Endothelial cell of umbilical vein (primary cell): Measurements from ENCODE around the gene ALDH1A2. TPM values are rescaled to one million over a fixed set of nuclear protein-coding genes. Genes with fewer than 3 reads are reported as not detected.

Source experiments
- BruUV-seq: library from RNA; stranded (reverse); fragments of 400-500 nt; replicated peaks from 2 replicates; lab custom pipeline; 2021; lab: Mats Ljungman, UMichigan
- CTCF ChIA-PET: fragments of 300-600, 350-600 bp; sonication (Branson Sonifier 250); formaldehyde crosslinking; loops from one replicate; lab custom pipeline; 2021; ENCODE audit warnings: antibody characterized with exemption, inconsistent platforms; lab: Charles Lee
- POLR2A ChIA-PET: fragments of 300-600, 350-600 bp; sonication (Branson Sonifier 250); formaldehyde crosslinking; loops from one replicate; lab custom pipeline; 2021; ENCODE audit warnings: antibody characterized with exemption, inconsistent platforms; lab: Charles Lee
- DNase-seq: peaks from one replicate; pipeline ENCODE4 v3.0.0-alpha.2; 2011; ENCODE audit warnings: low read depth, low spot score
- FAIRE-seq: peaks from 2 replicates; lab custom pipeline; 2011; peaks lifted over from hg19 to GRCh38; lab: Jason Lieb, UNC
- H2AFZ ChIP-seq: 2 replicates; pipeline ENCODE4 v1.6.0; 2012; ENCODE audit warnings: low read depth, low read length, control low read depth, inconsistent platforms
- H3K27ac ChIP-seq: 2 replicates; pipeline ENCODE4 v1.5.1; 2011; ENCODE audit warnings: low read depth, mild to moderate bottlenecking, control low read depth, low read length, moderate library complexity; ENCODE audit not compliant: insufficient read depth
- H3K27me3 ChIP-seq, 2 experiments: 2 replicates each; pipeline versions ENCODE4 v1.6.0 to v1.6.1; 2011; ENCODE audit warnings: low read length in 2 of 2, mixed read lengths in 1 of 2; ENCODE audit not compliant: control insufficient read depth in 2 of 2, insufficient read depth in 2 of 2
- H3K36me3 ChIP-seq, 2 experiments: 2 replicates in 1 of 2; 3 replicates in 1 of 2; pipeline ENCODE4 v1.5.1; 2011; ENCODE audit warnings: low read length in 2 of 2, mild to moderate bottlenecking in 1 of 2, moderate library complexity in 1 of 2; ENCODE audit not compliant: control insufficient read depth in 2 of 2, insufficient read depth in 2 of 2; ENCODE audit errors: extremely low read depth in 1 of 2
- H3K4me1 ChIP-seq: 3 replicates; pipeline ENCODE4 v1.5.1; 2011; ENCODE audit warnings: mild to moderate bottlenecking, low read length; ENCODE audit not compliant: control insufficient read depth, insufficient read depth; ENCODE audit errors: extremely low read depth
- H3K4me2 ChIP-seq: 2 replicates; pipeline ENCODE4 v1.6.1; 2011; ENCODE audit warnings: low read length, control low read depth, mixed read lengths; ENCODE audit not compliant: insufficient read depth
- H3K4me3 ChIP-seq, 3 experiments: fragments of 200-600 bp in 1 of 3; sonication (generic), shearing (Covaris generic) in 1 of 3; replicated peaks in 1 of 3; 2 replicates each; pipeline ENCODE4 v1.5.1; 2011 to 2016; ENCODE audit warnings: control low read depth in 3 of 3, low read length in 3 of 3, mild to moderate bottlenecking in 2 of 3, inconsistent platforms in 1 of 3, low read depth in 1 of 3, moderate library complexity in 1 of 3; ENCODE audit not compliant: insufficient read depth in 1 of 3
- H3K79me2 ChIP-seq: 2 replicates; pipeline ENCODE4 v1.6.0; 2012; ENCODE audit warnings: low read length, inconsistent platforms; ENCODE audit not compliant: control insufficient read depth, insufficient read depth
- H3K9ac ChIP-seq: replicated peaks from 2 replicates; pipeline ENCODE3; 2011; ENCODE audit warnings: low read length, control low read depth; ENCODE audit not compliant: insufficient read depth; ENCODE audit errors: extremely low read depth
- H3K9me1 ChIP-seq: replicated peaks from 3 replicates; pipeline ENCODE4 v1.6.0; 2011; ENCODE audit warnings: mild to moderate bottlenecking, low read length; ENCODE audit not compliant: control insufficient read depth, insufficient read depth; ENCODE audit errors: extremely low read depth
- H3K9me3 ChIP-seq: replicated peaks from 2 replicates; pipeline ENCODE4 v1.5.1; 2012; ENCODE audit warnings: low read length, inconsistent platforms; ENCODE audit not compliant: control insufficient read depth, insufficient read depth
- H4K20me1 ChIP-seq: replicated peaks from 2 replicates; pipeline ENCODE3; 2011; ENCODE audit warnings: mild to moderate bottlenecking, low read length; ENCODE audit not compliant: control insufficient read depth, insufficient read depth; ENCODE audit errors: extremely low read depth
- CTCF ChIP-seq, 2 donors: IDR thresholded peaks; 1 replicate in 1 of 2; 2 replicates in 1 of 2; pipeline ENCODE4 v1.5.1; 2011; ENCODE audit warnings: low read length in 2 of 2, mild to moderate bottlenecking in 2 of 2, moderate library complexity in 2 of 2, control low read depth in 1 of 2, inconsistent platforms in 1 of 2, low read depth in 1 of 2; ENCODE audit not compliant: insufficient read depth in 1 of 2; ENCODE audit errors: extremely low read depth in 1 of 2
- FOS ChIP-seq: IDR thresholded peaks from 2 replicates; pipeline ENCODE4 v1.6.1; 2011; ENCODE audit warnings: mild to moderate bottlenecking, low read length, moderate library complexity, borderline replicate concordance; ENCODE audit not compliant: insufficient read depth
- JUN ChIP-seq: IDR thresholded peaks from 2 replicates; pipeline ENCODE4 v1.6.1; 2011; ENCODE audit warnings: borderline replicate concordance, low read depth; ENCODE audit not compliant: insufficient read length, insufficient read depth
- dilution Hi-C: fragments of 300-500 bp; cut with MboI; formaldehyde crosslinking; loops from one replicate; pipeline ENCODE4 v1.15.0; 2019; ENCODE audit warnings: low sequenced_read_pairs; ENCODE audit not compliant: extremely low pct_ligation_motif_present
- intact Hi-C: fragments of 100-400 bp; cut with micrococcal nuclease; formaldehyde crosslinking; loops from one replicate; pipeline ENCODE4 v1.10.0; 2022
- polyA plus RNA-seq, 4 experiments: library from polyadenylated mRNA; depleted of rRNA in 3 of 4; stranded (reverse) in 3 of 4; unstranded in 1 of 4; fragments of >200 nt; gene quantifications; 2 replicates each; pipeline versions ENCODE4 v1.2.1 to v1.2.3, GENCODE V29; 2011 to 2012; ENCODE audit warnings: missing spikeins in 1 of 4
- total RNA-seq: library from RNA; stranded (reverse); gene quantifications from 2 replicates; pipeline ENCODE4 v1.2.3, GENCODE V29; 2021

ALDH1A2 gene
- total and polyA plus RNA-seq, 2 donors (not counting 3 experiments of a cell fraction or from before 2014, with no cell fraction given) = 16.3 to 34.9 TPM

- no peak overlapping the region for H2AFZ ChIP-seq
- no peaks in the 10 kb centered on the region for H3K36me3 ChIP-seq
- H3K4me2 ChIP-seq = no peak overlapping the region
- FAIRE-seq (no peak), DNase-seq (no peak)
- no peak overlapping the region for H3K4me3 ChIP-seq
- intact Hi-C loops (no loop called here), dilution Hi-C loops (no loop called here)
- H3K27me3 ChIP-seq = no peaks in the 10 kb centered on the region
- TF ChIP-seq CTCF (IDR thresholded peaks at IDR 0.05; ENCODE audit: extremely low read depth in 1 of 2, insufficient read depth in 1 of 2, low read depth in 1 of 2, low read length in 2 of 2) = no peak
- no peak for TF ChIP-seq JUN
- ChIA-PET POLR2A (no interaction called here), CTCF (interaction anchor here (0.8 to 1.4 kb wide), 6 partner anchors 15 to 297 kb away, joined by 3 to 4 read pairs (median 3); no protein-coding TSS in a partner anchor)
- H3K27ac ChIP-seq = no peak overlapping the region
- no peaks in the 10 kb centered on the region for H3K9me3 ChIP-seq
- H3K4me1 ChIP-seq = no peaks in the 10 kb centered on the region
- no peaks in the 10 kb centered on the region for H3K79me2 ChIP-seq
- no peak overlapping the region for H3K9ac ChIP-seq
- no peaks in the 10 kb centered on the region for H4K20me1 ChIP-seq
- BruUV-seq = no TSS peak
- H3K9me1 ChIP-seq = no peaks in the 10 kb centered on the region
These were observed 17.2 kb downstream of the ALDH1A2 start for GRCh38 chr15:58048261-58048660.

- FAIRE-seq = no peak
- dilution Hi-C loops = no loop called here
- CTCF ChIA-PET = interaction anchor here (1.1 to 1.4 kb wide), 4 partner anchors 20 to 296 kb away, joined by 3 read pairs; no protein-coding TSS in a partner anchor
These were observed 18.4 kb downstream of the ALDH1A2 start for GRCh38 chr15:58047149-58047548.

More at GRCh38 chr15:58047149-58047548, 18.4 kb downstream of the ALDH1A2 start:
- Histone ChIP-seq H3K9me3 (no peaks in the 10 kb centered on the region), H3K79me2 (no peaks in the 10 kb centered on the region), H3K4me3 (no peak overlapping the region), H4K20me1 (no peaks in the 10 kb centered on the region), H3K27me3 (no peaks in the 10 kb centered on the region), H3K9me1 (no peaks in the 10 kb centered on the region), H3K36me3 (no peaks in the 10 kb centered on the region), H3K4me2 (no peak overlapping the region), H3K9ac (no peak overlapping the region), H3K27ac (no peak overlapping the region), H2AFZ (no peak overlapping the region), H3K4me1 (peaks cover 1% of the 10 kb centered on the region)
- DNase-seq = no peak
- intact Hi-C loops = no loop called here
- no TSS peak for BruUV-seq
- no peak for TF ChIP-seq FOS
- POLR2A ChIA-PET = no interaction called here
